Gastroesophageal sphincter (tissue), 4 donors: ENCODE measurements around the gene EGFR. TPM values are rescaled to one million over a fixed set of nuclear protein-coding genes. Genes with fewer than 3 reads are reported as not detected.
A peak's percentile ranks its signal among the peaks of the same experiment; 100 is the strongest.

Experiments
- ATAC-seq: fragments of 150-250 bp; one replicate; pipeline ENCODE4 v1.9.1; 2016; ENCODE audit warnings: mild to moderate bottlenecking, moderate library complexity
- H3K27ac ChIP-seq, 4 donors: fragments of 200-600 bp; sonication (generic) in 3 of 4; 1 replicate in 3 of 4; 2 replicates in 1 of 4; pipeline ENCODE4 v1.5.1; 2016 to 2019
- H3K27me3 ChIP-seq: fragments of 200-600 bp; sonication (generic); one replicate; pipeline ENCODE4 v1.5.1; 2019
- H3K36me3 ChIP-seq, 2 donors: fragments of 200-600 bp; sonication (generic); one replicate each; pipeline ENCODE4 v1.5.1; 2019; ENCODE audit warnings: control low read depth in 1 of 2
- H3K4me1 ChIP-seq, 3 donors: fragments of 200-600 bp; sonication (generic); 1 replicate in 2 of 3; 2 replicates in 1 of 3; pipeline ENCODE4 v1.5.1; 2016 to 2019; ENCODE audit warnings: control low read depth in 2 of 3
- H3K4me3 ChIP-seq, 2 donors: fragments of 200-600 bp; sonication (generic); one replicate each; pipeline ENCODE4 v1.5.1; 2019; ENCODE audit warnings: mild to moderate bottlenecking in 1 of 2, moderate library complexity in 1 of 2
- H3K9me3 ChIP-seq, 3 donors: fragments of 200-600 bp; sonication (generic); one replicate each; pipeline ENCODE4 v1.5.1; 2017 to 2019; ENCODE audit warnings: control low read depth in 2 of 3
- EP300 ChIP-seq: sonication (generic); formaldehyde crosslinking; IDR thresholded peaks from one replicate; pipeline ENCODE4 v1.6.1; 2017; ENCODE audit warnings: antibody characterized with exemption, mild to moderate bottlenecking
- POLR2A ChIP-seq, 2 donors: fragments of 450-650 bp; IDR thresholded peaks; one replicate each; pipeline ENCODE4 v1.6.1; 2017; ENCODE audit warnings: antibody characterized with exemption in 2 of 2, mild to moderate bottlenecking in 2 of 2, moderate library complexity in 1 of 2
- POLR2AphosphoS5 ChIP-seq: sonication (generic); formaldehyde crosslinking; IDR thresholded peaks from one replicate; pipeline ENCODE4 v1.6.1; 2017; ENCODE audit warnings: antibody characterized with exemption
- WGBS, 2 donors: methylation state at CpG; one replicate each; pipeline ENCODE4 v1.1.5; 2018; ENCODE audit warnings: low coverage in 1 of 2; 5-methylcytosine and 5-hydroxymethylcytosine counted together
- total RNA-seq, 4 donors: library from RNA; depleted of rRNA; stranded (reverse); fragments of >200 nt; gene quantifications; one replicate each; pipeline ENCODE4 v1.1.0, GENCODE V29; 2016
- TF ChIP-seq, protein P1 (sequence below), 4 experiments: fragments of 200-600 bp in 2 of 4; fragments of 450-650 bp in 2 of 4; sonication (generic) in 1 of 4; IDR thresholded peaks; one replicate each; pipeline ENCODE4 v1.5.1; 2017 to 2019; ENCODE audit warnings: antibody characterized with exemption in 4 of 4, mild to moderate bottlenecking in 2 of 4, moderate library complexity in 2 of 4

EGFR gene
- total RNA-seq, 4 donors from 2014 or later = 85.7 to 126 (median 111) TPM

DNA sequence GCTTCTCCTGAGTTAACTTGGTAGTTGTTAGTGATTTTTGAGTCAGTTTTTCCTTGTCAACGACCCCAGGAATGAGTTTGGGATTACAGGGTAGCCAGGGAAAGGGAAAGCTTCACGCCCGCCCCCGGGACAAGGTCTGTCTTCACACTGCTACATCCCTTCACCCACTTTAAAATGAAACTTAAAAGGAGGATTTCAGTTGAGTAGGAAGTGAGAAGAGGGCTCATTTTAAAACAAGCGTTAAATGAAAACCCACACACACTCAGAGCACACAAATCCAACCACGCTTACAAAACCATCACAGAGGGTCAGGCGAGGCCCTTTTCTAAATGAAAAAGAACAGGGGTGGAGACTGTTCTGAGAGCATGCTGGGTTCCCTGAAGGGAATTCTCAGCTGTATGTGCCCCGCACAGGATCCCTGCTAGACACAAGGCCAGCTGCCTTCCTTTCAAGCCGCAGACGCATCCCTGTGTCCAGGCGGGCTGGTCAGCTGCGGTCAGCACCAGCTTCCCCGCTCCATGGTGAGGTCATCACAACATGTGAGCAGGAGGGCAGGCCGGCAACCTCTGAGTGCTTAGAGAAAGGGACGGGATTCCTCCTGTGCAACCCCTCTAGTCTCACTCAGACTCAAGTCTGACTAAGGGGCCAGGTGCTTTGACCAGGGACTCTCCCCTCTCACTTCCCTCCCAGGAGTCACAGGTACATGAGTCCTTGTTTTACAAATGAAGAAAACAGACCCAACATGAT is 111.8 kb downstream of the EGFR start:
- Histone ChIP-seq H3K27me3 (no peaks in the 10 kb centered on the region), H3K4me3 (no peak overlapping the region), H3K36me3 (no peaks in the 10 kb centered on the region), H3K4me1 (peaks cover 25 to 90% (median 64%) of the 10 kb centered on the region in 3 donors), H3K9me3 (no peaks in the 10 kb centered on the region), H3K27ac (peak overlapping the region; percentile 90 to 96 (median 91))
- 13 to 22% methylated on average over 5 of the region's 15 CpGs for WGBS, 2 donors
- TF ChIP-seq, protein P1, sequence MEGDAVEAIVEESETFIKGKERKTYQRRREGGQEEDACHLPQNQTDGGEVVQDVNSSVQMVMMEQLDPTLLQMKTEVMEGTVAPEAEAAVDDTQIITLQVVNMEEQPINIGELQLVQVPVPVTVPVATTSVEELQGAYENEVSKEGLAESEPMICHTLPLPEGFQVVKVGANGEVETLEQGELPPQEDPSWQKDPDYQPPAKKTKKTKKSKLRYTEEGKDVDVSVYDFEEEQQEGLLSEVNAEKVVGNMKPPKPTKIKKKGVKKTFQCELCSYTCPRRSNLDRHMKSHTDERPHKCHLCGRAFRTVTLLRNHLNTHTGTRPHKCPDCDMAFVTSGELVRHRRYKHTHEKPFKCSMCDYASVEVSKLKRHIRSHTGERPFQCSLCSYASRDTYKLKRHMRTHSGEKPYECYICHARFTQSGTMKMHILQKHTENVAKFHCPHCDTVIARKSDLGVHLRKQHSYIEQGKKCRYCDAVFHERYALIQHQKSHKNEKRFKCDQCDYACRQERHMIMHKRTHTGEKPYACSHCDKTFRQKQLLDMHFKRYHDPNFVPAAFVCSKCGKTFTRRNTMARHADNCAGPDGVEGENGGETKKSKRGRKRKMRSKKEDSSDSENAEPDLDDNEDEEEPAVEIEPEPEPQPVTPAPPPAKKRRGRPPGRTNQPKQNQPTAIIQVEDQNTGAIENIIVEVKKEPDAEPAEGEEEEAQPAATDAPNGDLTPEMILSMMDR (IDR thresholded peaks at IDR 0.05) = no peak
- TF ChIP-seq POLR2A (IDR thresholded peaks at IDR 0.05) (peak in 1 of 2 donors; percentile 13), EP300 (no peak), POLR2AphosphoS5 (peak; percentile 80)
- ATAC-seq = peak; percentile 55

DNA sequence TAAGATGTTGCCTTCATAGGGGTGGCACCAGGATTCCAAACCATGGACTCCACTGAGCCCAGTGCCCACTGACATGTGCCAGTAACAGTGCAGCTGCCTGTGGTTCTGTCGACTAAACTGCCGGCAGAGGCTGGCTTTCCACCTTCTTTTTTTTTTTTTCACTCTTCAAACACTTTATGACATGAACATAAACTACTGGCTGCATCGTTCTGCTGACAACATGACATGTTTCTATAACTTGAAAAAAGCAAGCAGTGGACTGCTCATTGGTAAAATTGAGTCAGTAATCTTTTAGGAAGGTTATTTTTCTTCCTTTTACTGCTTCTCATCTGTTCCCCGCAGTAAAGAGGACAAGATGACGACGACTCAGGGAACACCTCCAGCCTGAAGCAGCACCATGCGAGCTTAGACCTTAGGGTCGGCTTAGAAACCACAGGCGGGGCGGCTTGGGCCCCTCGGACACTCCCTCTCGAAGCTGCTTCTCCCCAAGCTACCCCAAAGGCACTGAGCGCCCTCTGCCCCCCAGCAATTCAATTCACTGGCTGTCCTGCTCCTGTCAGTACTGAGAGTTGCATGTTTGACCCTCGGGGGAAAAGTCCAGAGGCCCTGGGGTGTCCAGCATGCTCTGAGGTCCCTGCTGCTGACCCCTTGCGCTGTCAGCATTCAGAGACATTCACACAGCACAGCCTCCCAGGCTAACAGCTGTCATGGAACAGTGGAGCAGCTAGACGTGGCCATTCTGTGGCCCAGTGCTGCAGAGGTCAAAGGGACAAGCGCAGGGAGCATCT is 112.5 kb downstream of the EGFR start:
- WGBS, 2 donors = 4 to 52% methylated on average over 3 to 8 of the region's 17 CpGs

DNA sequence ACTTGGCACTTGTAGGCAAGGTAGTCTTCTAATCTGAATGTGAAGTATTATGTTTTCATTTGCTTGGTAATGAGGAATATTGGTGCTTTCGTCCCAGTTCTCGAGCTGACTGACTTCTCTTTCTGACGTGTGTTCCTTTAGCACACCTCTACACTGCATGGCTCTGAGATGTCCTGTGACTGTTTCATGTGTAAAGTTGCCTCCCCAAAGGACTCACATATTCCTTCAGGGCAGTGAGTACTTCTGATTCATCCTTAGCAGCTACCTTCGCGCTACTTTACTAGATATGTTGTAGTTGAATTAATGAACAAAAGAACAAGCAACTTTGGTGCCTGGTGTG is 113.7 kb downstream of the EGFR start:
- no peaks in the 10 kb centered on the region for H3K27me3 ChIP-seq
- no peak for ATAC-seq
- WGBS, 2 donors = 58 to 88% methylated on average over 2 to 5 of the region's 5 CpGs
- H3K36me3 ChIP-seq = no peaks in the 10 kb centered on the region
- no peak for TF ChIP-seq POLR2AphosphoS5
- no peak for TF ChIP-seq POLR2A (IDR thresholded peaks at IDR 0.05)
- TF ChIP-seq, protein P1 (IDR thresholded peaks at IDR 0.05) = no peak
- no peak for TF ChIP-seq EP300
- peak overlapping the region; percentile 56 to 90 (median 90) for H3K27ac ChIP-seq
- H3K4me3 ChIP-seq = no peak overlapping the region
- peaks cover 20 to 71% (median 58%) of the 10 kb centered on the region in 3 donors for H3K4me1 ChIP-seq
- no peaks in the 10 kb centered on the region for H3K9me3 ChIP-seq

More for the DNA sequence above, 112.5 kb downstream of the EGFR start:
- H3K9me3 ChIP-seq = no peaks in the 10 kb centered on the region
- H3K36me3 ChIP-seq = no peaks in the 10 kb centered on the region
- H3K27ac ChIP-seq = peak overlapping the region; percentile 90 to 96 (median 91)
- no peak for ATAC-seq
- H3K4me1 ChIP-seq = peaks cover 25 to 83% (median 64%) of the 10 kb centered on the region in 3 donors
- TF ChIP-seq, protein P1 (IDR thresholded peaks at IDR 0.05) = no peak
- no peak for TF ChIP-seq POLR2A (IDR thresholded peaks at IDR 0.05)
- TF ChIP-seq POLR2AphosphoS5 = no peak
- H3K27me3 ChIP-seq = no peaks in the 10 kb centered on the region
- no peak overlapping the region for H3K4me3 ChIP-seq

DNA sequence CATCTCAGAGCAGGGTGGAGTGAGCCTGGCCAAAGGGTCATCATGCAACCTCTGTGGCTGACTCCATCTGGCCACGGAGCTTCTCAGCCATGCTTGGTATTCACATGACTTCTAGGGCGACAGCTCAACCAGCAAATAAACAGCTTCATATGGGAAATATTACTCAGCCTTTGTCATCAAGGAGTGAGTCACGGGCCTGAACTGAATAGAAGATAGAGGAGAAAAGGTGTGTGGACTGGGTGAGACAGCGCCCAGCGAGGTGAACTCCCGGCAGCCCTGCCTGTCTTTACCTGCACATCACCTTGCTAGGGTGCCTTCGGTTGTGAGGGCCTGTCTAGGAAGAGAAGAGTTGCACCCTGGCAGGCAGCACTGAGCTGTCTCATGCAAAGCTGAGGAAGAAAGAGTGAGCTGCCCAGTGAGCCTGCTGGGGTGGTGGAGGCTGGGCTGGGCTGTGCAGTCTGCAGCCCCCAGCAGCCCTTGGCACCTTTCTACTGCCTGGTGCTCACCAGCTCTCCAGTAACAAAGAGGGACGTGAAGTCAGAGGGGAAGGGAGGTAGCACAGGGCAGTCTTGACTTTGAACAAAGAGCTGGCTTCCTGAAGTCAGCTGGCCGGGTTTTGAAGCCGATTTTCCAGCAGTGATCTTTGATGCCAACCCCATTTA is 114.2 kb downstream of the EGFR start:
- peaks cover 15 to 66% (median 53%) of the 10 kb centered on the region in 3 donors for H3K4me1 ChIP-seq
- peak; percentile 70 for ATAC-seq
- H3K4me3 ChIP-seq = no peak overlapping the region
- no peaks in the 10 kb centered on the region for H3K36me3 ChIP-seq
- TF ChIP-seq, protein P1 (IDR thresholded peaks at IDR 0.05) = no peak
- TF ChIP-seq POLR2AphosphoS5 (peak; percentile 98), POLR2A (IDR thresholded peaks at IDR 0.05) (no peak), EP300 (no peak)
- H3K9me3 ChIP-seq = no peaks in the 10 kb centered on the region
- peak overlapping the region; percentile 56 to 90 (median 90) for H3K27ac ChIP-seq
- H3K27me3 ChIP-seq = no peaks in the 10 kb centered on the region
- 20 to 39% methylated on average over 1 to 9 of the region's 10 CpGs for WGBS, 2 donors
